Sciatic nerve (tissue), 2 donors: ENCODE measurements around the gene CERS2. TPM values are rescaled to one million over a fixed set of nuclear protein-coding genes. Genes with fewer than 3 reads are reported as not detected.

Experiments used
- ATAC-seq: fragments of 200-7000 bp; cut with Tn5 transposase; one replicate; pipeline ENCODE4 v1.9.1; 2020; ENCODE audit warnings: mild to moderate bottlenecking, moderate library complexity
- DNase-seq: peaks from one replicate; pipeline ENCODE4 v3.0.0-alpha.2; 2020; ENCODE audit warnings: low spot score
- intact Hi-C: fragments of 100-400 bp; cut with DNase I; formaldehyde crosslinking; loops from one replicate; pipeline ENCODE4 v1.14.2; 2022
- total RNA-seq: library from RNA; stranded (reverse); fragmentation: NEBNext Ultra II Directional; extraction: Animal tissue kit (Norgen Biotek cat#: 25700); gene quantifications from one replicate; pipeline ENCODE4 v1.2.1, GENCODE V29; 2021
- donor health status: DM: no; HTN: no; CAD: no.
- donor health status: DM: no; HTN: no; CAD: no.

Gene CERS2
- 215 TPM for total RNA-seq

- DNase-seq (peak; percentile 91), ATAC-seq (peak; percentile 59)
- intact Hi-C loops, result no loop called here
Observed at GRCh38 chr1:150974580-150975478, at the start of gene CERS2. Gene CERS2 (minus strand): TSS chr1:150974835. CDS start chr1:150969090, 5,745 bp downstream.

DNA sequence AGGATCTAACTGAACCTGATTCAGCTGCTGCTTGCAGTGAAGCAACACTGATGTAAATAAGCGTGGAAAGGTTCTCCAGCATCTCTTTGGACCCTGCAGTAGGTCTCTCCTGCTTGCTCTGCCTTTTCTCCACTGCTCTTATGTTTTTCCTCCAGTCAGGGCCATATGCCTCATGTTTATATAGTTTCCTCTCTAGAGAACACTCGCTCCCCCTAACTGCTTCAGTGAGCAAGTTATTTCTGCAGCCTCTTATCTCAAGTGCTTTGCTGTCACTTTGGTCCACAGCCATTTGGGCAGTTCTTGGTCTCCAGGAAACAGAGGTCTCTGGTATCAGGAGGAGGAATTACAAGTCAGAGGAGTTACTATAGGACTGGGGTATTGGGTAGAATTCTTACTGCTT is 38.9 kb upstream of the CERS2 start:
- DNase-seq (no peak), ATAC-seq (no peak)
- intact Hi-C loops, result no loop called here

DNA sequence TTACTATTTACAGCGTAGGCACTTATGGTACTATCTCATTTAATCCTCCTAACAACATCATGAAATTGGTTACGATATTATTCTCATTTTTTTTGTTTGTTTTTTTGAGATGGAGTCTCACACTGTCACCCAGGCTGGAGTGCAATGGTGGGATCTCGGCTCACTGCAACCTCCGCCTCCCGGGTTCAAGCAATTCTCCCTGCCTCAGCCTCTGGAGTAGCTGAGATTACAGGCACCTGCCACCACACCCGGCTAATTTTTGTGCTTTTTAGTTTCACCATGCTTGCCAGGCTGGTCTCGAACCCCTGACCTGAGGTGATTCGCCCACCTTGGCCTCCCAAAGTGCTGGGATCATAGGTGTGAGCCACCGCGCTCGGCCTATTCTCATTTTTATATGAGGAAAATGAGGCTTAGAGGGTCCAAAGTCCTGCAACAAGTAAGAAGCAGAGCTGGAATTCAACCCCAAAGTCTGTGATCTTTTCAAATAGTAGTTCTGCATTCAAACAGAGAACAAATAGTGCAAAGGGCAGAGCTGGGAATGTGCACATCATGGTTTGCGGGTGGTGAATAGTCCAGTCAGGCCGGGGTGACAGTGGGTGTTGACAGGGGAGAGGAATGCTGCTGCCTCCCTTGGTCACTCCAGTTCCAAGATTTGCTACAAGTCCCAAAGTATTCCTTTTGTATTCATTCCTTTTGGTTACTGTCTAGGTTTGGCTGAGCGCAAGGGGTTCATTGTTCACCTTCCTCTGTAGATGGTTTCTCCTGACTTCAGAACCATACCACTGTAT is 38.2 kb upstream of the CERS2 start:
- no peak for DNase-seq
- ATAC-seq, result no peak
- intact Hi-C loops, result no loop called here

GRCh38 chr1:151011154-151011850 is 36.7 kb upstream of the CERS2 start:
- intact Hi-C loops, result no loop called here
- ATAC-seq (no peak), DNase-seq (no peak)

- no peak for DNase-seq
- no peak for ATAC-seq
- intact Hi-C loops, result no loop called here
Observed at GRCh38 chr1:151010346-151010726, 35.7 kb upstream of the CERS2 start.

GRCh38 chr1:151009674-151010345 is 35.2 kb upstream of the CERS2 start:
- DNase-seq, result no peak
- no peak for ATAC-seq
- intact Hi-C loops, result no loop called here

DNA sequence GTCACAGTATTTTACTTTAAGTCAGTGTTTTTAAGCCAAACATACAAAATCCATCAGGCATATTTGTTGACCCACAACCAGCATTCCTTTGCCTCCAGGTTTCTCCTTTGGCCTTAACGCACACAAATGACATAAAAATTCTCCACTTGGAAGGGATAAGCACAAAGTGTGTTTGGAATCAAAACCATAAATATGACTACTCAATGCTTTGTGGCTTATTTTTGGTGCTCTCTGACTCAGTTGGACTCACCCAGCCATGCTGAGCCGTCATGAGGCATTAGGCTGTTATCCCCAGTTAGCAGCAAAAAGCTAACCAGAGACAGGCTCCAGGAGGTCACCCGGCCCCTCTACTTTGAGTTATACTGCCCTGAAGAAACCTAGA is 34.6 kb upstream of the CERS2 start:
- ATAC-seq, result no peak
- intact Hi-C loops, result no loop called here
- DNase-seq, result no peak

GRCh38 chr1:151008244-151009205 is 33.9 kb upstream of the CERS2 start, which contains the start of gene PRUNE1:
Gene PRUNE1 (plus strand): TSS chr1:151008449. CDS start chr1:151008633, 184 bp downstream.
- ATAC-seq, result peak; percentile 96
- intact Hi-C loops, result no loop called here

DNA sequence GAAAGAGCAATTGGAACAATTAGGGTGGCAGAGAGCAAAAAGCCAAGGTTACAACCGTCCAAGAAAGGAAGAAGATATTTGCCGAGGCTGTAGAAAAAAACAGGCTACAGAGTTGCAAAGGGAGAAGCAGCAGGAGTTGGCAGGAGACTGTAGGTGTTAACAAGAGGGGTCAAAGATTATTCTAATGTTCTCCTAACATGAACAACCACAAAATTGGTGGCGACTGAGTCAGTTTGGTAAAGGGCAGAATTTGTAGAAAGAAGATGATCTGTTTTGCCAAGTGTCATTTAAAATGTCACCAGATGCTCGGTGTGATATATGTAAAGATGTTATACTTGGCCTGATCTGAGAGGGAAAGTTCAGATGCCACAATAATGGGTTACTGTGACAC is 33.2 kb upstream of the CERS2 start:
- ATAC-seq (peak; percentile 1), DNase-seq (no peak)
- intact Hi-C loops, result no loop called here

More at GRCh38 chr1:151008244-151009205, 33.9 kb upstream of the CERS2 start, which contains the start of gene PRUNE1:
- DNase-seq, result peak; percentile 99

- peak; percentile 82 for DNase-seq
- peak; percentile 85 for ATAC-seq
- intact Hi-C loops, result no loop called here
Observed at GRCh38 chr1:151006327-151007052, 31.9 kb upstream of the CERS2 start, which contains the start of gene MINDY1. Gene MINDY1 (minus strand): TSS chr1:151006902. CDS start chr1:151002617, 4,285 bp downstream.

DNA sequence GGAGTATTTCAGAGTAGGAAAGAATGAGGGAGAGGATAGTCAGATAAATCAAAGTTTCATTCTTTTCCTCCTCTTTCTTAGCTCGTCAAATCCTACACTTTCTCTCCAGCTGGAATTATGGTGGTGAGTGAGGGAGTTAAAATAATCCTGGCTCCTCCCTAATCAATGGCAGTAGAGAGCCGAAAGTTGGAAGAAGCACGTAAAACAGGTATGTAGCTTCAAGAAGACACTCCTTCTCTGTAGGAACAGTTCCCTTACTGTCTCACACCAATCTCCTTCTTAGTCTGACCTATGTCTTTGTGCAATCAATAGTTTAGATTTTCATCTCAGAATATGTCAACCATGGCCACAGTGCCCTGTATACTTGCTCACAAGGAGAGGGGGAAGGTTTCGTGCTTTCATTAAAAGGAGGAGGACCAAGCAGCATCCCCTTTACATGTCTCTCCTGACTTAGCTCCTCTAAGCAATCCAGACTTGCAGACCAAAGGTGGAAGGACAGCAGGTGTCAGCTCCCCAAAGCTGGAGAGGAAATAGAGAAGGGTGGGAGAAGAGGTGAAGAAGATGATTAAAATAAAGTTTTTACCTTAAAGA is 31.2 kb upstream of the CERS2 start:
- DNase-seq (no peak), ATAC-seq (no peak)
- intact Hi-C loops, result no loop called here

DNA sequence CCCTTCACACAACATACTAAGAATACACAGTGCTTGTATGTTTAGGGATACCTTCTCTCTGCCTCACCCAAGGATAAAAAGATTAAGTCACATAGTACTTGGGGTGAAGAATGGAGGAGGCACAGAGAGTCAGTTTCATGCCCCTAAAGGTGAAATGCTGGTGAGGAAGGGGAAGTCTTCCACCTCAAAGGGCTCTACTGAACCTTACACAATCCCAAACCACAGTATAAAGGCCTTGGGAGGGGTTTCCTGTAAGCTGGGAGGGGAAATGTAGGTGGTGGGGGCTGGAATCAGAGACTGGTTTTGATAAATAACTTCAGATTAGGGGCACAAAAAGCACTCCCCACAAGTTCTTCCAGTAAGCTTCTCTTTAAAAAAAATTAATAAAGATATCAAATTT is 28.5 kb upstream of the CERS2 start:
- intact Hi-C loops, result loop anchor here (1.0 kb wide), 1 partner anchor 46 kb away; no protein-coding TSS in a partner anchor
- DNase-seq (no peak), ATAC-seq (no peak)

DNA sequence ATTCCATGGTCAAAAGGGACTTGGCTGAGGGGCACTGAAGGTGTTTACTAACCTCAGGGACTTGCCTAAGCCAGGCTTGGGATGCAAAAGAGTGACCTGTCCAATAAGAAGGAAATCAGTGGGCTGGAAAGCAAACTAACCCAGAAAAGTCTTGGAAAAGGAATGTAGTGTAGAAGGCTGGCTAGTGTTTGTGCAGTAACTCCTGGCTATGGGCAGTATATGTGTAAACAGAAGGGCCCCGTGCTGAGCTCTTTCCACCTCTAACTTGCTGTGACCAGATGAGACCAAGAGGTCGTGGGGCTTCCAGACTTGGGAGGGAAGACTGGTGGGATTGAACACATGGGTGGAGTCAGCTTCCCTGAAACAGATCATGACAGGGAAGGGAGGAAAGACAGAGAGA is 28.0 kb upstream of the CERS2 start:
- intact Hi-C loops, result loop anchor here (1.0 kb wide), 1 partner anchor 45 kb away; no protein-coding TSS in a partner anchor
- DNase-seq, result no peak
- ATAC-seq, result no peak

- no peak for ATAC-seq
- intact Hi-C loops, result no loop called here
- DNase-seq, result no peak
Observed at GRCh38 chr1:151002051-151002450, 27.4 kb upstream of the CERS2 start.

DNA sequence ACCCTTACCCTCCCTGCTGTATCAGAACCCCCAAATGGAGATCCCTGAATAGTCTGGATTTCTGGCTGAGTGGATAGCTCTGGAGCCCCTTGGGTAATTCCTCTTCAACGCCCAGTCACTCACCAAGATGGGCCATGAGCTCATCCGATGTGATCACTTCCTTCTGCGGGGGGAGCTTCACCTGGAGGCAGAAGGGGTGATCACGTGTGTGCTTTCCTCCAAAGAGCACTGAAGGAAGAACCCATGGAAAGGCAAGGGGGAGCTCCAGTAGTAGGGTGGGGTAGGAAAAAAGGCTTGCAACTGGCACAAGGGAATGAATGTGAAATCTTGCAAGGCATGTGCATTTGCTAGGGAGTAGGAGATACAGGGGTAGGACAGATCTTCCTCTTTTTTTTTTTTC is 27.0 kb upstream of the CERS2 start:
- intact Hi-C loops, result no loop called here
- DNase-seq, result no peak
- ATAC-seq, result no peak

GRCh38 chr1:151000408-151000807 is 25.8 kb upstream of the CERS2 start:
- ATAC-seq, result no peak
- DNase-seq, result no peak
- intact Hi-C loops, result no loop called here

- ATAC-seq (no peak), DNase-seq (no peak)
- intact Hi-C loops, result no loop called here
Observed at GRCh38 chr1:150999926-151000325, 25.3 kb upstream of the CERS2 start.
